CD4-positive, alpha-beta T cell treated with Interleukin-2 at 100 ng/mL for 4 hours (primary cell): Measurements from ENCODE around the gene MAGI1.

Source experiments
- DNase-seq: peaks from one replicate; pipeline ENCODE4 v3.0.0-alpha.2; 2020; ENCODE audit warnings: low spot score

The MAGI1 gene

GRCh38 chr3:65665915-65666314, 372.8 kb downstream of the MAGI1 start:
- no peak for DNase-seq

DNA sequence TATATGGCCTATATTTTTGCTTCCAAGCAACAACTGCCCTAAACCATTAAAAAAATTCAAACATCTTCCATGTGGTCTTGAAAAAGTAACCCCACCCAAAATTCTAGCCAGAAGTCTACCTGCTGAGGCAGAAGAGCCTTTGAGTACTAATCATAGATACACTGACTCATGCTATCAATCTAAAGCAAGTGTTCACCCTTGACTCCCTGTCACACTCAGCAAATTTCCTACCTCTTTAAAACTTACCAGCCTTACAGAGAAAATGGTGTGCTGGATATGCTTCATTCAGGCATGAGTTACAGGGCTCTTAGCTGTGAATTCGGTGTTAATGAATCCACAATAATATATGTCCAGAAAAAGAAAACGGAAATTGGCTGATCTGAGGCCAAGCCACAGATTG, 373.8 kb downstream of the MAGI1 start:
- DNase-seq = no peak

GRCh38 chr3:65664446-65664845, 374.3 kb downstream of the MAGI1 start:
- no peak for DNase-seq

DNA sequence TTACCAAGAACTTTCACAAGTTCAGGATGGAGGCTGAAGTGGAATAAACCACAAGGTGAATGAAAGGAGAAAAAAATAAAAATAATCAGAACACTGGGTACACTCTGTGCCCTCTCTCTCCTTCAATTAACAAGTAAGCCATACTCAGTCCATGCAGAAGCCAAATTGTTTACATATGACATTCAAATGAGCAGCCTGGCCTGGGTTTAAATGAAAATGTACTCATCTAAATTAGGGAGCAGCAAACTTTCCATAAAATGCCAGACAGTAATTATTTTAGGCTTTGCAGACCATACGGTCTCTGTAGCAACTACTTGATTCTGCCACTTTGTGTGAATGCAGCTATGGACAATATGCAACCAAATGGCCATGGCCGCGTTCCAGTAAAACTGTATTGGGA, 376.6 kb downstream of the MAGI1 start:
- DNase-seq = no peak

DNA sequence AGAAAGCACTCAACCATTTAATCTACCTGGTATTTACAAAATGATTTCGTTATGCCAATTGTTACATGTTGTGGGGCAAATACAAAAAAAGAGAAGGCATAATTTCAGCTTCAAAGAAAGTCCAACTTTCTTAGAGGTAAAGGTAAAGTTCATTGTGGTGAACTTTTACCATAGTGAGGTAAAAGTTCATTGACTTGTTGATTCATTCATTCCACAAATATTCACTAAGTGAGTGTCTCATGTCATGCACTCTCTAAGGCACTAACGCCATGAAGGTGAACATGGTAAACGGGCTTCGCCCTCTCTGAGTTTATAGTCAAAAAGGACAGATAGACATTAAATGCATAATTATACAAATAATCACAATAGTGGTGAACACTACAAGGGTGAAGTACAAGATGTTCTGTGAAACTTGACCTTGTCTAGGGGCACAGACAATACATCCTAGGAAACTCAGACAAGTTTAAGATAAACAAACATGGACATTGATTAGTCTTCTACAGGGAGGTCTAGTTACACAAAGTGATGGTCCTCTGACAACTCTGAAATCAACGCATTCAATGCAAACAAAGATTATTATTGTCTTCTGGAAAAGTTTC, 378.6 kb downstream of the MAGI1 start:
- no peak for DNase-seq

DNA sequence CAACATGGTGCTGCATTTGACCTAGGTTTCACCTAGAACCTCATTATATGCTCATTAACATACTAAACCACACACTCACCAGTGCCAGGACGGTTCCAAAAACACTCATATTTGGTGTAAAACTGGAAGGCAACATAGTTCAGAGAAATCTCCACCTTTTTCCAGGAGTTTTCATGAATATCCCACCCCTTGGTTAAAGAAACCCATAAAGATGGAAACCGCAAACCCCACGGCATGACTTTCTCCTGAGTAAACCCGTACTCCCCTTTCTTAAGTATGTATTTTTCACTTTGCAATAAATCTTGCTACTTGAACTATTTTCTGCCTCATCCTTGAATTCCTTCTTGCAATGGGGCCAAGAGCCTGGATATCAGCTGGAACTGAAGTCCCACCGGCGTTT, 379.3 kb downstream of the MAGI1 start:
- DNase-seq = no peak

DNA sequence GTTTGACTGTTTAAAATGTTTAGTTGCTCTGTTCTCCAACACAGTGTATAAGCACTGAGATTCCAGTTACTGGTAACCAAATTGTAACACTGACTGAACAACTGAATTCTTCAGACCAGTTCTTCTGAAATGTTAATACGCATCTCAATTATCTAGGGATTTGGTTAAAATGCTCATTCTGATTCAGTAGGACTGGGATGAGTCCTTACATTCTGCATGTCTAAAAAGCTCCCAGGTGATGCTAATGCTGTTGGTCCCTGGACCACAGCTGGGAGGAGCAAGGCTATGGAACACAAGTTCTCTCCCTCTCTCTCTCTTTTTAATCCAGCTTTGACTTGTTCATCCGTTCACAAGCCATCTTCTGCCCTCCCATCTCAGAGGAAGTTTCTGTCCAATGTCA, 380.3 kb downstream of the MAGI1 start:
- DNase-seq = no peak

GRCh38 chr3:65655061-65655460, 383.7 kb downstream of the MAGI1 start:
- DNase-seq = no peak

DNA sequence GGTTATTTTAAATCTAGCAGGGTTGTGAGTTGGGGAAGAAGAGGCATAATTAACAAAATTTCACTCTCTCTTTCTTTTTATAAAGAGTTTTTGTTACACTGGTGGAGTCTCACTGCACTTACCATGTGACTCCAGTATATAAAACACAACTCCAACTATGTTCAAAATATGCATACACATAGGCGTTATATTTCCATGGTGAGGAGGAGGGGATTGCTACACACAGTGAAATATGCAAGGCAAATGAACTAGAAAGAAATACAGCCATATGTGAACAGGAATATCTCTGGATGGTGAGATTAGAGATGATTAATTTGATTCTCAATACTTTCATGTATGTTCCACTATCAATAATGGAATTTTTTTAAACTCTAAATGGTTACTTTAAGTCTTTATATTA, 385.0 kb downstream of the MAGI1 start:
- DNase-seq = no peak

DNA sequence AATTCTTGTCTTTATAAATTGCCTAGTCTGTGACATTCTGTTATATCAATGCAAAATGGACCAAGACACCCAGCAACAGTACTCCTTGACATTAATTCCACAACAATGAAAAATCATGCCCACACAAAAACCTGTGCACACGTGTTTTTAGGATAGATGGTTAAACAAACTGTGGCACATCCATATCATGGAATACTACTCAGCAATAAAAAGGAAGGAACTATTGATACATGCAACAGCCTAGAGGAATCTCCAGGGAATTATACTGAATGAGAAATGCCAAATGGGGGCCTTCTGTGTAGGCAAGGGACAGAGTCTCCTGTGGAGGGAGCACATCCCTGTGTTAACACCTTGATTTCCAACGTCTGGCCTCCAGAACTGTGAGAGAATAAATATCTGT, 388.5 kb downstream of the MAGI1 start:
- DNase-seq = no peak

DNA sequence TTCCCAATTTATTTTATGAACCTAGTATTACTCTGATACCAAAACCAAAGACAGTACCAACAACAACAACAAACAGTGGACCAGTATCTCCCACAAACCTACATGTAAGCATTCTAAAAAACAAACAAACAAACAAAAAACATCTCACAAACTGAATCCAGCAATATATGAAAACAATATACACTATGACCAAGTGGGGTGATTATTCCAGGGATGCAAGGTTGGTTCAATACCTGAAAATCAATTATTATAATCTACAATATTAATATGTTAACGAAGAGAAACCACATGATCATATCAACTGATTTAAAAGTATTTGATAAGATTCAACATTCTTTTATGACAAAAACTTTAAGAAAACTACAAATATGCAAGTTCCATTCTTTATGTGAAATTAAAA, 391.3 kb downstream of the MAGI1 start:
- no peak for DNase-seq

DNA sequence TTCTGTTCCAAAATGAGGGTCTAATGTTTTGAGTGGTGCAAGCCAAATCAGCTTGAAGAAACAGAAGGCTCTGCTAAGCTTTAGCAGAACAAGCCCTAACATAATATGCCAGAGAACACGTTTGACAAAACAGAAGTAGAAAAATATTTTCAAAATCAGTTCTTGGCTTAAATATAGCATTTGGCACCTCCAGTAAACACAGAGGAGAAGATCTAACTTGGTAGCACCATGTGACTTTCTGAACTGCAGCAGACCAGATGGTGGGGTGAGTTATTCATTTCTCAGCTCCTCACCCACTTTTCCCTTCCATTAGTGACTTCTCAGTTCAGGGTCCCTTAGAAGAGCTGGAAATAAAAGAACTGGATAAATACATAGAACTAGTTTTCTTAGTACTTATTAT, 395.8 kb downstream of the MAGI1 start:
- DNase-seq = no peak

DNA sequence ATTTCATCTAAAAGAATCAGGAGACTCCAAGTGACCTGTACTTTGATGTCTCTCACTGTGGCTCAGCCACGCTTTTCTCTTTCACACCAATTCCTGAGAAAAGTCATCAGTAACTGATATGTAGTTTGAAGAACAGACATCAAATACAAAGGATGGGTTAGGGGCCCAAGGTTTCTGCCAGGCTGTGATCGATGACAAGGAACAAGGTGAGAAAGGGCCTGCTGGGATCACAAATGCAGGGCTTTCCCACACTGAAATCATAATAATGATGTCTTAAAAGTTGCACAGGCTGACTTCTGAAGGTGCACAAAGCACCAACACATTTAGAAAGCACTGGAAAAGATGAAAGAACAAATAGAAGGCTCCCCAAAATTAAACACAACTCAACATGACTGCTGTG, 396.9 kb downstream of the MAGI1 start:
- DNase-seq = no peak

- DNase-seq = no peak
Measured at GRCh38 chr3:65641045-65641444, 397.7 kb downstream of the MAGI1 start.

DNA sequence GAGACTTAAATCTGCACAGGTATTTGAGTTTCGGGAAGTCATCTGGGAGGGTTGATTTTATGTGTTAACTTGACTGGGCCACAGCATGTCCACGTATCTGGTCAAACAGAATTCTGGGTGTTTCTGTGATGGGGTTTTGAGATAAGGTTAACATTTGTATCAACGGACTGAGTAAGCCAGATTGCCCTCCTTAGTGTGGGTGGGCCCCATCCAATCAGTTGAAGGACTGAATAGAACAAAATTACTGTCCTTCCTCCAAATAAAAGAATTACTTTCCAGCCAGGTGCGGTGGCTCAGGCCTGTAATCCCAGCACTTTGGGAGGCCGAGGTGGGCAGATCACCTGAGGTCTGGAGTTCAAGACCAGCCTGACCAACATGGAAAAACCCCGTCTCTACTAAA, 399.3 kb downstream of the MAGI1 start:
- DNase-seq = no peak

DNA sequence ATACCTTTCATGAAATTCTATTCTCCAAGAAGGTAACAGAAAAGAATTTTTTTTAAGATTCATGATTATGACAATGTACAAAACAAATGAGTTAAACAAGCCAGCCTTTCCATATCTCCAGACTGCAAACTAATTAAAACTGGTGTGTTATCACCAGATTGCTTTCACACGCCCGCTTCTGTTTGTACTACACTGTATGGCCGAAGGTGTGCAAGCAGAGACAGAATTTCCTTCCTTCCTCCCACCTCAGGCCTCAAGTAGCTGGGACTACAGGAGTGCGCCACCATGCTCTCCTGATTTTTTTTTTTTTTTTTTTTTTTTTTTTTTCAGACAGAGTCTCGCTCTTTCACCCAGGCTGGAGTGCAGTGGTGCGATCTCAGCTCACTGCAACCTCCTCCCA, 400.4 kb downstream of the MAGI1 start:
- DNase-seq = no peak

DNA sequence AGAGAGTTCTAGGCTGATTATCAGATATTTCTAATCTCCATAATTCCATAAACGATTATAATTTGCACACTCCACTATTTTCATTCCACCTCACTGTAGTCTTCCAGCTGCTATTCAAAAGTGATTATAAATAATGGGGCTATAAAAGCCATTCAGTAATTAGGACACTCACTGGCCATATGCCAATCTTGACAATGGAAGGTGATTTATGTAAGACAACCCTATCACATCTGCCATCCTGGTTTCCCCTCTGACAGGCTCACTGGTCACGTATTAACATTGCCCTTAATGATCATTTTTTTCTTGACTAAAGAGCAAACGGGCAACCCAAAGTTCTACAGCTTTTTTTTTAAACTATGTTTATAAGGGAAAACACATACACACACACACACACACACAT, 402.4 kb downstream of the MAGI1 start:
- no peak for DNase-seq

GRCh38 chr3:65635657-65636056, 403.1 kb downstream of the MAGI1 start:
- no peak for DNase-seq

DNA sequence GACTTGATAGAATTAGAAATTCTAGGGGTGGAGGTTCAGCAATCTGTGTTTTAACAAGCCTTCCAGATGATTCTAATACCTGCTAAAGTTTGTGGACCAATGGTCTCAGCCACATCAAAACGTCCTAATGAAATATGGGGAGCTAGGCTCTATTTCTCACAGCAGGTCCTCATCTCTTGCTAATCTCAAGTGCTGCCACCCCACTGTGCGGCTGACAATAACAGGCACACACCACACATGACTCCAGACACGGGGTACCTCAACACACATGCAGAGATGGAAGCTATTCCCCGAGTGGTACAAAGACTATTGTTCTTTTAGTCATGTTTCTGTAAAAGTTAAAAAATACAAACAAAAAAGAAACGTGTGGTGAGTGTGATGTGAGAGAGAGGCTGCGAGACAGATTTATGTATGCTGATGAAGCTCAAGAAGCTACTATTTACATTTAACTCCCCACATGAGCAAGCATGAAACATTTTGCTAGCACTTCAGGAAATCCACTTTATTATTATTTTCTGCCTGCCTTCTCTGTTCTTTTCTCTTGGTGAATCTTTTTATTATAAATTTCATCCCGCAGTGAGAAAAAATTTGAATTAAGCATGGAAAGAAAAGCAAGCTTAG, 405.6 kb downstream of the MAGI1 start:
- DNase-seq = no peak

- DNase-seq = no peak
Measured at GRCh38 chr3:65632414-65632813, 406.3 kb downstream of the MAGI1 start.

DNA sequence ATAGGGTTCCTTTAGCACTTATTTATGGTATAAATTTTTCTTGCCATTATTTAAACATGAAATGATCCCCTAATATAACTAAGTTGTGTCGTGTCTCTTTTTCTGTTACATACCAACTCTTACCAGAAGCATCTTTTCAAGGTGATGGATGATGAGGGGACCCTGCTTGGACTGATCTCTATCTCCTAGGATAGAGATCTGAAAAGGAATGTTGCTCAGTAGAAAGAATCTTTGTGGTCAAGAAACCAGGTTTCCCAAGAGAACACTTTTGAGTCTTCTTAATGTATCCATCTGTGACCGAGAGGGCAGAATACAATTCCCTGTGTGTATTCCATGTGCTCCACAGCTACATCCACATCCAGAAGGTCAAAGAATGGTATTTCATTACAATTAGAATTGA, 409.7 kb downstream of the MAGI1 start:
- DNase-seq = no peak

DNA sequence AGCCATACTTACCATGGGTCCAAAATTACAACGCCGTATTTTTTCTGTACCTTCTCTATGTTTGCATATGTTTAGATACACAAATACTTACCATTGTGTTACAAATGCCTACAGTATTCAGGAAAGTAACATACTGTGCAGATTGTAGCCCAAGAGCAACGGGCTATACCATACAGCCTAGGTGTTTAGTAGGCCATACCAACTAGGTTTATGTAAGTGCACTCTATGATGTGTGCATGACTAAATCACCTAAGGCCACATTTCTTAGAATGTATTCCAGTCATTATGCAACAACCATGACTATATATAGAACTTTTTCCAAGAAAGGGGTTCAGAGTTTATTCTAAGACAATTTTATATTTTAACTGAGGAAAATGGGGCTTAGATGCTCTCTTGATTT, 411.7 kb downstream of the MAGI1 start:
- DNase-seq = no peak

DNA sequence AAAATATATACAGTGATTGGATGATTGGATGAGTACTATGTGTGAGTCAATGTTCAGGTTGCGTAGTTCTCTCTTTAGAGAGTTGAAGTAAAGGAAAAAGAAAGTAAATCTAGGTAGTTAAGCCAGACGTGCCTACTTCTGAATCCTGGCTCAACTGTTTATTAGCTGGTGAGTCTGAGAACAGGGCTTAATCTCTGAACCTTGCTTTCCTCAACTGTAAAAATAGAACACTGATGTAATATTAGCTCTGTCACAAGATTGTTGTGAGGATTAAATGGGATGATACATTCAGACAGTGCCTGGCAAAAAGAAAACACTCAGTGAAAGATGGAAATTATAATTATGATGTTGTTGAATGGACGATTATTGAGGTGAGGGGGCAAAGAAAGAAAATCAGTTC, 413.4 kb downstream of the MAGI1 start:
- no peak for DNase-seq

- DNase-seq = no peak
Measured at GRCh38 chr3:65623362-65623761, 415.4 kb downstream of the MAGI1 start.

DNA sequence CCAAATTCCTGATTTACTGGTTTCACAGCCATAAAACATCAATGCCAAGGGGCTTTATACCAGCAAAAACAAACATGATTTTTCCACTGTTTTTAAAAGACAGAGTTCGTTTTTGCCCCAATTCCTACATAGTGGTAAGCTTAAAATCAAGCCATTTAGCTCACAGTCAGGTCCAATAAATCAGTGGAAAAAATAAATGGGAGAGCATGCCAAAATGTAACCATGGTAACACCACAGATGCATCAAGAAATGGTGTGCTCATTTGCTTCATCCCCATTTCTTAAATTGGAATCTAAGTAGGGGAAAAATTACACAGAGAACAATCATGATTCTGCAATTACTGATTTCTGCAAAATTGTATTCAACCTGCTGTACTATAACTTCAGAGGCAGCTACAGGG, 418.8 kb downstream of the MAGI1 start:
- DNase-seq = no peak
